Activated CD8-positive, alpha-beta memory T cell treated with anti-CD3 and anti-CD28 coated beads for 24 hours (primary cell): ENCODE data around the gene HHIPL2.
"Not testable (repeated sequence)": the region's sequence is repeated elsewhere in the genome, so short reads cannot be mapped to it uniquely, and the experiment has no call there.

Experiments
- DNase-seq: peaks from one replicate; pipeline ENCODE4 v3.0.0-alpha.2; 2020

Gene HHIPL2

DNA sequence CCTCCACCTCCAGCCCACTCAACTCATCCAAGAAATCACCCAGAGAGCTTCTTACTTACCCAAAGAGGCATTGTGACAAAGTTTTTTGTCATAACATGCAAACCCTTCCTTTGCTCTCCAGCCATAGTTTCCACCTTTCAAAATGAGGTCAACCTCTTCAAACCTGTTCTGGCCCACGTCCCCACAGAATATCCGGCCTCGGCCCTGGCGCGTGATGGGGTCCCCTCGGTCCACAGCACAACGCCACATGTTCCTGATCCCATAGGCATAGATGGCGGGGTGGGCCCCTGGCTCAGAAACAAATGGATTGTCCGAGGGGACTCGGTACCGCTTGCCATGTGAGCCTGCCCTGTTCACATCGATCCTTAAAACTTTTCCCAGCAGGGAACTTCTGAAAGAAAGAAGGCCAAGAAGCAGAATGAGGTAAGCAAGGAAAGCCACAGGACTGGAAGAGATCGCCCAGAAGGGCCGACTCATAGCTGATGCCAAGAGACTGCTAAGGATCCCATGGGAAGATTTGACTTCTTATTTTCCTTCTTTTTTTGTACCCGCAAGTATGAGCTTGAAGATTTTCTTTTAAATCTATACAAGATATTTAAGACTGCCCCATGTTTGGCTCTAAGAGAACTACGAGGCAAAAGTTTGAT, 7.8 kb downstream of the HHIPL2 start:
- no peak for DNase-seq

DNA sequence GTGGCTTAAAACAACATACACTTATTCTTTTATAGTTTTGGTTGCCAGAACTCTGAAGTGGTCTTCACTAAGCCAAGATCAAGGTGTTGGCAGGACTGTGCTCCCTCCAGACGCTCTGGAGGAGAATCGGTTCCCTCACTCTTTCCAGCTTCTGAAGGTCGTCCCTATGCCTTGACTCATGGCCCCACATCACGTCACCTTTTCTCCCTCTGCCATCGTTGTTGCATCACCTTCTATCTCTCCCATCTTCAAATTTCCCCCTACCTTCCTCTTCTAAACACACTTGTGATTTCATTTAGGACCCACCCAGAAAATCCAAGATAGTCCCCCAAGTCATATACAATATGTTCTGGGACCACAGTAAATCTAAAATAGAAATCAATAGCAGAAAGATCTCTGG, 12.4 kb downstream of the HHIPL2 start:
- DNase-seq, result no peak

- DNase-seq, result no peak
These were observed 17.1 kb downstream of the HHIPL2 start for GRCh38 chr1:222530852-222531251.

GRCh38 chr1:222529916-222530315, 18.0 kb downstream of the HHIPL2 start:
- DNase-seq, result no peak

- no peak for DNase-seq
These were observed 18.7 kb downstream of the HHIPL2 start for GRCh38 chr1:222529181-222529580.

DNA sequence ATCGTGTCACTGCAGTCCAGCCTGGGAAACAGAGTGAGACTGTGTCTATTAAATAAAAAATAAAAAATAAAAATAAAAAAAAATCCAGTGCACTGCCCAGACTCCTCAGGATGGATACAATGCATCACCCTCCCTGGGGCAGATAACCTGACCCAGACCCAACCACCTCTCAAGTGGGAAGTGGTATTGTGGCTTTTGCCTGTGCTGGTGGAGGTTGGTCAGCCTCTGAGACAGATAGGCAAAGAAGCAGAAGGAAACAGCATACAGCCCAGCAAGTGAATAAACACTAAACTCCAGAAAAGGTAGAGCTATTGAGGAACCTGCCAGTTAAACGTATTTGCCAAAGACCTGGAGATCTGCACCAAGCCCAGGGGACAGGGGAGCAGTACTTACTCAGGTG, 22.0 kb downstream of the HHIPL2 start:
- no peak for DNase-seq

- no peak for DNase-seq
These were observed 24.1 kb downstream of the HHIPL2 start for GRCh38 chr1:222523852-222524251.

DNA sequence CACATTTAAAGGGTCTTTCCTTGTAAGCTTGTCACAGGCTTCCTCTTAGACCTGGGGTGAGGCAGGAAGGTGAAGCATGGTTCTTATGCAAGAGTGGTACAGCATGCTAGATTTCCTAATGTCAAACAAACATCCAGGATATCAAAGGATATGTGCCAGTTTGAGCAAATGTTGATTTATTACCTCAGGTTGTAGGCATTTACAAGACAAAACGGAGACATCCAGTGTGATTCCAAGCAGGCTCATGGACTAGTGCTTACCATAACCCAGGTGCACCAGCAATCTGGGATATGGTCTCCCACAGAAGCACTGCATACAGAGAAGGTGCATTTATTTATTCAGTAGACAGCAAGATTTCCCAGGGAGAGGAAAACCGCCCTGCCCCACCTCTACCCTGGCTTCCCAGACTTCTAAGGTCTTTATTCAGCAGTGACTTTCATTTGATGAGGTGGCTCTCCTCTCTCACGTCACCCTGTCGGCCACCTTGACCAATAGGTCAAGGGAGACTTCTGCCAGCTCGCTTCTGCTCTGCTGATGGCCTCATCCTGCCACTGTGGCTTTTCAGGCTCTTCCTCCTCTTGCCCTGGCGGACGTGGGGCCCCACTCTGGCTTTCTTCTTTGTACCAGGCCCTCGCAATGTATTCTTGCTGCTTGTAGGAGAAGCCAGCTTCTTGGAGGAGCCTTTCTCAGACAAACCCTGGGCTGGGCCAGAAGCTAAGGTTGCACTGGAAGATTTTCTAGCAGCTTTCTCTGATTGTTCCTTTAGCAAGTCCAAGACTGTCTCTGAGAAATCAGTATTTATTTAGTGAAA, 25.6 kb downstream of the HHIPL2 start:
- DNase-seq, result no peak

DNA sequence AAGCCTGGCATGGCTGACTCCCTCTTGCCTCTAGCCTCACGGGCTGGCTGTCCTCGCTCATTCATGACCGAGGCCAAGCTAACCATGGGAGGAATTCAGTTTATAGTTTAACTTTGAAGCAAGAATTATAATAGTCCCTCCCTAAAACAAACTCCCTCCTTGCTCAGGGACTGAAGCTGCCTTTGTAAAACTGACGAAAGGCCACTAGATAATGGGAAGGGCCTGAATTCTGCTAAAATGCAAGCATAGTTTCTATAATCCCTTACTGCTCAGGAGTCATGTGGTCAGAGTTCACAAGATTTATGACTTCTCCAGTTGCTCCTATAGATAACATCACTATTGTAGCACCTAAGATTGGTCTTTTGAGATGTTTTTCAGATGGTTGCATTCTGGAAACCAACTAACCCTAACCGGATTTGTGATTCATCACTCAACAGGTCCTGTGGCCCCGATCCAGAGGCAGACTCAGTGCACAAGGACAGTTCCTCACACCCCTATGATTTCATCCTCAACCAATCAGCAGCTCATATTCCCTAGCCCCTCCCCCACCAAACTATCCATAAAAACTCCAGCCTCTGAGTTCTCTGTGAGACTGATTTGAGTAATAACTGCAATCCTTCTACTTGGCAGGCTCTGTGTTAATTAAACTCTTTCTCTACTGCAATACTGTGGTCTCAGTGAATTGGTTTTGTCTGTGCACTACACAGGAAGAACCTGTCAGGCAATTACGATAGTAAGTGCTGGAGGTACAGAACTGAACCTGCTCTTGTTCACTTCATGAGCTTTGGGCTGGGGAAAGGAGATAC, 26.4 kb downstream of the HHIPL2 start:
- no peak for DNase-seq

DNA sequence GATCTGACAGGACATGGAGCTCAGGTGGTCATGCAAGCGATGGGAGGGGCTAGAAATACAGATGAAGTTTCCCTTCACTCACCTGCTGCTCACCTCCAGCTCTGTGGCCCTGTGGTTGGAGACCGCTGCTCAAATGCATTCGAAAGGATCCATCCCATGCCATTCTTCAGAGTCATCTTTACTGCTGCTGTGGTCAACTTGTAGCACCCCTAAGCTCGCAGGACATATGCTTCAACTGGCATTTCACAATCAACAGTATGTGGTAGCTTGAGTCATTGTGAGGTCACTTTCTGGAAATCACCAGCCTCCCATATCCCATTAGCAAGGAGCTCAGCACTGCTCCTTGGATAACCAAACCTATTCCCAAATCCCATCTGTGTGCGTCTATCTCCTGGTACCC, 58.4 kb downstream of the HHIPL2 start:
- not testable (repeated sequence) for DNase-seq

GRCh38 chr1:222487774-222488173, 60.1 kb downstream of the HHIPL2 start:
- DNase-seq, result not testable (repeated sequence)

GRCh38 chr1:222484005-222484404, 63.9 kb downstream of the HHIPL2 start:
- DNase-seq, result not testable (repeated sequence)

GRCh38 chr1:222479567-222479966, 68.3 kb downstream of the HHIPL2 start:
- DNase-seq, result not testable (repeated sequence)

- not testable (repeated sequence) for DNase-seq
These were observed 71.5 kb downstream of the HHIPL2 start for GRCh38 chr1:222476436-222476835.

DNA sequence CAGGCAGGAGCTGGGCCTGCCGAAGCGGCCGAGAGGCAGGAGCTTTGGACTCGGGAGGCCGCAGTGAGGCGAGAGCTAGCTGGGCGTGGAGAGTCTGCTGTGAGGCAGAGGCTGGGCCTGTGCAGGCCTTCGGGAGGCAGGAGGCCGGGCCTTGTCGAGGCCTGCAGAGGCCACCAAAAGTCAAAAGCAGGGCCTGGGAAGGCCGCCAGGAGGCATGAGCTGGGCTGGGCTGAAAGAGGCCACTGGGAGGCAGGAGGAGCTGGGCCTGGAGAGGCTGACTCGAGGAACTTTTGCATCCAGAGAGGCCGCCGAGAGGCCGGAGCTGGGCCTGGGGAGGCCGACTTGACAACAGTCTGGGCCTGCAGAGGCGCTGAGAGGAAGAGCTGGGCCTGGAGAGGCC, 74.2 kb downstream of the HHIPL2 start:
- DNase-seq, result not testable (repeated sequence)

- DNase-seq, result not testable (repeated sequence)
These were observed 74.9 kb downstream of the HHIPL2 start for GRCh38 chr1:222472776-222473540.
